Activated CD8-positive, alpha-beta memory T cell treated with anti-CD3 and anti-CD28 coated beads for 48 hours (primary cell): ENCODE measurements around the gene IFT22.
"Not testable (repeated sequence)": the region's sequence is repeated elsewhere in the genome, so short reads cannot be mapped to it uniquely, and the experiment has no call there.

Experiments
- DNase-seq, 3 experiments: peaks; one replicate each; pipeline ENCODE4 v3.0.0-alpha.2; 2020; ENCODE audit warnings: low read depth in 2 of 3, low spot score in 2 of 3

The IFT22 gene

DNA sequence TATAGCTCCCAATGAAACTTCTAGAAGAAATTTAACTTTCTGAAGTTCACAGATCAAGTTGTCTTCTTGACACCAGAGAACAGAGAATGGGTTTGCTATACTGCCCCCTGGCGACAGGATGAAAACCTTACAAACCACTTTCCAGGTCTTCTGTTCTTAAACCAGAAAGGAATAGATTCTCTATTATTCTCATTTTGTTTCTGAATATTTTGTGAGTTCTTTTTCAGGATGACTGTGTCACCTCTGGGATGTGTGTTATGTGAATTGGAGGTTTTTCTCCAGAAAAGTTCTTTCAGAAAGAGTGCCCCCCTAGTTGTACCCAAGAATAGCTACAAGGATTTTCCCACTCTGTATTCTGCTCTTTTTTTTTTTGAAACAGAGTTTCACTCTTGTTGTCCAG lies 6.3 kb downstream of the IFT22 start:
- DNase-seq, result peak in 2 of 3 experiments; percentile 9 to 30

DNA sequence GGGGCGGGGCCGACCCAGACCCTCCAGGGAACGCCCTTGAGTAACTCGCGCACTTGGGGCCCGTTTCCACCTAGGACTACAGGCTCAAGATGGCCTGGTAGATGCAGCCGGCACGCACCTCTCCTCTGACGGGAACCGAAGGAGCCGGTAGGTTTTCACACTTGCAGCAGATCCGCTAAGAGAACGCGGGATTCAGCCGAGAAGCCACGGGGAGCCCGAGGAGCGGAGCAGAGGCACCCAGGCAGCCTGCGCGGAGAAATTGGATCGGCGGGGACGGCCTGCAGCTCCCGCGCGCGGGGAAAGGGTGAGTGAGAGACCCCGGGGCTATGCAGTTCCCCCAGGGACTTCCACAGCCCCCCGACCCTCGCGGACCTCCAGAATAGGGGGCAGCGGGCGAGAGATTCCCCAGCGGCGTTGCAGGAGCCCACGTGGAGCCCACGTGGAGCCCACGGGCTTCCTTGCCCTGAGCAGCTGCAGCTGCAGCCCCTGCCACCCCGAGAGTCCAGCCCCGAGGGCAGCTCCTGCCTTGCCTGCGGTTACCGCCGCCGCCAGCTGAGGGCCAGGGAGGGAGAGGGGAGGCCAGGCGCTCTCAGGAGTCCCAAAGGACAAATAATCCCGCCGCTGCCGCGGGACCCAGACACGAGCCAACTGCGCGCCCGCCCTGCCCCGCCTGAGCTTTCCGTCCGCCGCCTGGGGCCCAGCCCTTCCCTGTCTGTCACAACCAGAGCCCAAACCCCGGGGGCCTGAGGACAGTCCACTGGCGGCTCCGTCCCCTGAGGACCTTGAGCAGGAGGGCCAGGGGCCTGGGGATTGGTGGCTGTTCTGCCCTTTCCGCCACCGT lies 13.1 kb downstream of the IFT22 start:
- DNase-seq, result peak in 1 of 3 experiments; percentile 31

GRCh38 chr7:101306307-101306706 lies 15.3 kb downstream of the IFT22 start:
- no peak for DNase-seq

DNA sequence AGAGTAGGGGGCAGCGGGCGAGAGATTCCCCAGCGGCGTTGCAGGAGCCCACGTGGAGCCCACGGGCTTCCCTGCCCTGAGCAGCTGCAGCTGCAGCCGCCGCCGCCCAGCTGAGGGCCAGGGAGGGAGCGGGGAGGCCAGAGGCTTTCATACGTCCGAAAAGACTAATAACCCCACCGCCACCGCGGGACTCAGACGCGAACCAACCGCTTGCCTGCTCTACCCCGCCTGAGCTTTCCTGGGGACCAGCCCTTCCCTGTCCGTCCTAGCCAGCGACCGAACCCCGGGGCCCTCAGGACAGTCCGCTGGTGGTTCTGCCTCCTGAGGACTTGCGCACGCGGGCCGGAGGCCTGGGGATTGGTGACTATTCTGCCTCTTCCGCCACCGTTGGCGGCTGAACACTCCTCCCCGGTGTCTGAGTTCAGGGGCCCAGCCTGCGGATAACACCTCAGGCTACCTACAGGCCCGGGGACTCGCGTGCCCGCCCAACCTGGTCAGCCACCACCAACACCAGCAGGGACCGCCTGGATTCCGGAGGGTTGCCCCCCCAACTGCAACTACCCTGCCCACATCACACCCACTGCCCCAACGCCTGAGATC lies 18.4 kb downstream of the IFT22 start:
- no peak for DNase-seq

DNA sequence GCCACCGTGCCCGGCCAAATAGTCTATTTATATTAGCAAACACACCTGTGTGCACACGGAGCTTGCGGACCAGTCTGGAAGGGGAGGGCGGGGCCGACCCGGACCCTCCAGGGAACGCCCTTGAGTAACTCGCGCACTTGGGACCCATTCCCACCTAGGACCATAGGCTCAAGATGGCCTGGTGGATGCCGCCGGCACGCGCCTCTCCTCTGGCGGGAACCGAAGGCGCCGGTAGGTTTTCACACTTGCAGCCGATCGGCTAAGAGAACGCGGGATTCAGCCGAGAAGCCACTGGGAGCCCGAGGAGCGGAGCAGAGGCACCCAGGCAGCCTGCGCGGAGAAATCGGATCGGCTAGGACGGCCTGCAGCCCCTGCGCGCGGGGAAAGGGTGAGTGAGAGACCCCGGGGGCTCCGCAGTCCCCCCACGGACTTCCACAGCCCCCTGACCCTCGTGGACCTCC lies 18.9 kb downstream of the IFT22 start:
- no peak for DNase-seq

DNA sequence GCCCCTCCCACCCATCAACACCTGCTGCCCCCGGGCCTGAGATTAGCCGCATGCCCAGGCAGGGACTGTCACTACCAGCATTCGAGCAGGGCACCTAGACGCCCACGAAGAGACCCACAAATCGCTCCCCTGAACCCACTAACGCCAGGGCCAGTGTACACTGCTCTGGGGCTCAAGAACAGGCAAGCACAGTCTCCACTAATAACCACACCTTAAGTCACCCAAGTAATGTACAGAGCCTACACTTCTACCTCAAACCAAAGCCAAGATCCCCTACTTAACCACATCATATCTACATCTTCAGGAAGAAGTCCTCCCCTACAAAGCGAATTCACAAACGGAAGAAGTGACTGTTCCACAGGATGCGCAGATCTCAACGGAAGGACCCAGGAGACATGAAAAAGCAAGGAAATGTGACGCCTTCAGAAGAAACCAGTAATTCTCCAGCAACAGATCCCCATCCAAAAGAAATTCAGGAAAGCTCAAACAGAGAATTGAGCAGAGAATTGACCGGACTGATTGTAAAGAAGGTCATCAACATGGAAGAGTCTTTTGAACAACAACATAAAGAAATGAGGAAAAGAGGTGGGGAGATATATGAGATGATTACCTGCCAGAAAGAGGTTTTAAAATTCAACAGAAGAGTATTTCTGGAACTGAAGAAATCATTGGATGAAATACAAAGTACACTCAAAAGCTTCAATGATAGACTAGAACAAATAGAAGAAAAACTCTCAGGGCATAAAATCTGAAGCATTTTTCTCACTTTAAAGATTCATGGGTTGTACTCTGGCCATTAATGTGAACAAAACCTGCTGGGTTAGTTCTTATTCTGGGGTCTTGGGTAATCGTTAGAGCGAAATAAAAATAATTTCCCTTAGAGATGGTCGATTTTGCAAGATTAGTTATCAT lies 20.9 kb downstream of the IFT22 start:
- no peak for DNase-seq

DNA sequence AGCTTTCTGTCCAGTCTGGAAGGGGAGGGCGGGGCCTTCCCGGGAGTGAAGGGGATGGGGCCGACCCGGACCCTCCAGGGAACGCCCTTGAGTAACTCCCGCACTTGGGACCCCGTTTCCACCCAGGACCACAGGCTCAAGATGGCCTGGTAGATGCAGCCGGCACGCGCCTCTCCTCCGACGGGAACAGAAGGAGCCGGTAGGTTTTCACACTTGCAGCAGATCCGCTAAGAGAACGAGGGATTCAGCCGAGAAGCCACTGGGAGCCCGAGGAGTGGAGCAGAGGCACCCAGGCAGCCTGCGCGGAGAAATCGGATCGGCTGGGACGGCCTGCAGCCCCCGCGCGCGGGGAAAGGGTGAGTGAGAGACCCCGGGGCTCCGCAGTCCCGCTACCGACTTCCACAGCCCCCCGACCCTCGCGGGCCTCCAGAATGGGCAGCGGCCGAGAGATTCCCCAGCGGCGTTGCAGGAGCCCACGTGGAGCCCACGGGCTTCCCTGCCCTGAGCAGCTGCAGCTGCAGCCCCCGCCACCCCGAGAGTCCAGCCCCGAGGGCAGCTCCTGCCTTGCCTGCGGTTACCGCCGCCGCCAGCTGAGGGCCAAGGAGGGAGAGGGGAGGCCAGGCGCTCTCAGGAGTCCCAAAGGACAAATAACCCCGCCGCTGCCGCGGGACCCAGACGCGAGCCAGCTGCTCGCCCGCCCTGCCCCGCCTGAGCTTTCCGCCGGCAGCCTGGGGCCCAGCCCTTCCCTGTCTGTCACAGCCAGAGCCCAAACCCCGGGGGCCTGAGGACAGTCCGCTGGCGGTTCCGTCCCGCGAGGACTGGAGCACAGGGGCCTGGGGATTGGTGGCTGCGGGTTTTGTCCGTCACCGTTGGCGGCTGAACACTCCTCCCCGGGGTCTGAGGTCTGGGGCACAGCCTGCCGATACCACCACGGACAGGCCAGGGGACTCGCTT lies 21.8 kb downstream of the IFT22 start:
- no peak for DNase-seq

- no peak for DNase-seq
These were observed 26.8 kb downstream of the IFT22 start for GRCh38 chr7:101294832-101295121.

DNA sequence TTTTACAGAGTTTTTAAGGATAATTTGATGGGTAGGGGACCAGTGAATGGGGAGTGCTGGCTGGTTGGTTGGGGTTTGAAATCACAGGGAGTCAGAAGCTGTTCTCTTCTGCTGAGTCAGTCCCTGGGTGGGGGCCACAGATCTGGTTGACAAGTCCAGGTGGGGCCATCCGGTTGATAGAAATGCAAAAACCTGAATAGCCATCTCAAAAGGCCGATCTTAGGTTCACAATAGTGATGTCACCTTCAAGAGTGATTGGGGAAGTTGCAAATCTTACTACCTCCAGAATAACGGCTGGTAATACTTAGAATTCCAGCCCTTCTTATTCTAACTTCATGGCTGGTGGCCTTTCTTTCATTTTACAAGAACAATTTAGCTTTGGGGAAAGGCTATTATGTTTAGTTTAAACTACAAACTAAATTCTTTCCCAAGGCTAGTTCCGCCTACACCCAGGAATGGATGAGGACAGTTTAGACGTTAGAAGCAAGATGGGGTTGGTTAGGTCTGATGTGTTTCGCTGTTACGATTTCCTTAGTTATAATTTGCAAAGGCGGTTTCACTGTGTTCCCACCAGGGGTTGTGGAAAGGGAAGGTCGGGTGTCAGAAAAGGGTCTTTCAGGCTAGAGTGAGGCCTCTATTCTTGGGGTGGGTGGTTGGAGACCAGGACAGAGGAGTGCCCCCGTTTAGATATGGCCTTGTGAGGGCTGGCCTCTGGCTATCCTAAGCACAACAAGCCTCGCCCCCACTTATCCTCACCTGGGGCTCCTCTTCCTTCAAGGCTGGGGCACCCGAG lies 27.4 kb downstream of the IFT22 start:
- DNase-seq, result no peak

DNA sequence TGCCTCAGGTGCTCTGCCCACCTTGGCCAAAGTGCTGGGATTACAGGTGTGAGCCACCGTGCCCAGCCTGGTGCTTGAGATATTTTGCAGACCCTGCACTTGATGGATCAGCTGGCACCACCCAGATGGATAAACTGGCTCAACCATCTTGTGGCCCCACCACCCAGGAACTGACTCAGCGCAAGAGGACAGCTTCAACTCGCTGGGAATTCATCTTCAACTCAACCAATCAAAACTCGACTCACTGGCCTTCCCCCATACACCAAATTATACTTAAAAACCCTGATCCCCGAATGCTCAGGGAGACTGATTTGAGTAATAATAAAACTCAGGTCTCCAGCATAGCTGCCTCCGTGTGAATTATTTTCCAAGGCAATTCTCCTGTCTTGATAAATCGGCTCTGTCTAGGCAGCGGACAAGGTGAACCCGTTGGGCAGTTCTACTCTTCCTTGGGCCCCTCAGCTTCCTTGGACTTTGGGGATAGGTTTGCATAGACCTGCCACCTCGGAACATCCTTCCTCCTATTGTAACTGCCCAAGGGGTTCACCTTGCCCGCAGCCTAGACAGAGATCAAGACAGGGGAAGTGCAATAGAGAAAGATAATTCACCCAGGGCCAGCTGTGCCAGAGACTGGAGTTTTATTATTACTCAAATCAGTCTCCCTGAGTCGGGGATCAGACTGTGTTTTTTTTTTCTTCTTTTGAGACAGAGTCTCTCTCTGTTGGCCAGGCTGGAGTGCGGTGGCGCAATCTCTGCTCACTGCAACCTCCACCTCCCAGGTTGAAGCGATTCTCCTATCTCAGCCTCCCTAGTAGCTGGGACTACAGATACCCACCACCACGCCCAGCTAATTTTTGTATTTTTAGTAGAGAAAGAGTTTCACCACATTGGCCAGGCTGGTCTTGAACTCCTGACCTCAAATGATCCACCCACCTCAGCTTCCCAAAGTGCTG lies 28.3 kb downstream of the IFT22 start:
- DNase-seq, result not testable (repeated sequence)

DNA sequence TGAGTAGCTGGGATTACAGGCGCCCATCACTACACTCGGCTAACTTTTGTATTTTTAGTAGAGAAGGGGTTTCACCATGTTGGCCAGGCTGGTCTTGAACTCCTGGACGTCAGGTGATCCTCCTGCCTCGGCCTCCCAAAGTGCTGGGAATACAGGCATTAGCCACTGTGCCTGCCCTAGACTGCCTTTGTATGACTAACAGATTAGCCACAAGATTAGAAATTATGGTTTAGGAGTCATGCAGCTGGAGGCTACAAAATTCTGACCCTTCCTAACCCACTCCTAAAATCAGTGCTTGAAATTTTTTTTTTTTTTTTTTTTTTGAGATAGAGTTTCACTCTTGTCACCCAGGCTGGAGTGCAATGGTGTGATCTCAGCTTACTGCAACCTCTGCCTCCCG lies 29.0 kb downstream of the IFT22 start:
- DNase-seq, result not testable (repeated sequence)

DNA sequence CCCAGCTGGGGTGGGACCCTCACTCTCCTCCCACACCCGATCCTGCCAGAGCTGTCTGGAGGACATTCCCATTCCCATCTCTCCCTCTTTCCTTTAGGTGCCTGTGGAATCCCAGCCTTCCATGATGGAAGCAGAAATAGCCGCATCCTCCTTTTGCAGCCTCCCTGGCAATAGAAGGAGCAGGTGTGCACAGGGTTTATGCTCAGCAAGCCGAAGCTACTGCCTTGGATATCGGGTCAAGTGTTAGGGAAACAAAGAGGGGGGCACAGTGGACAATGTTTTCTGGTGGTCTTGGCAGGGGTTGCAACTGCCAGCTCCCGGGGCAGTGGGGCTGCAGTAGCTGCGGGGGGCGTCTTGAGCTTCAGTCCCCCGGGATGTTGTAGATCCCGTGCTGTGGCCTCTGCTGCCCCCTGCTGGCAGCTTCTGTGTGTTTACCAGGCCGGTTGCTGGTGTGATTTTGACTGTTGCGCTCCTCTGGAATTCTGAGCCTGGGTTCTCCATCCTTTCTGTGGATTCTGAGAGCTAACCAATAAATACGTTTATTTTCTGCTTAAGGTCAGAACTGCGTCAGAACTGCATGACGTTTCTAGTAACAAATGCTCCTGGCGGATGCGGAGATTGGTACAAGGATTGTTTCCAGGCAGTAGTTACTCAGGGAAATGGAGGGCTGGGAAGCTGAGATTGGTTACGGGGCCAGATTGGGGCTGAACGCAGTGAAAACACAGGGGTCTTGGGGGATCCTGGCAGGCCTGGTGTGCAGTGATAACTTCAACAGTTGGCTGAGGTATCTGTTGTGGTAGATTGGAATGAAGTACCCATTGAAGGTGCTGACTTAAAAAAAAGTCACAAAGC lies 31.2 kb downstream of the IFT22 start:
- DNase-seq, result peak in 1 of 3 experiments; percentile 41

GRCh38 chr7:101289687-101290086 lies 31.9 kb downstream of the IFT22 start:
- not testable (repeated sequence) for DNase-seq

- DNase-seq, result no peak
These were observed 33.2 kb downstream of the IFT22 start for GRCh38 chr7:101288439-101288838.

- no peak for DNase-seq
These were observed 34.6 kb downstream of the IFT22 start for GRCh38 chr7:101287032-101287431.

DNA sequence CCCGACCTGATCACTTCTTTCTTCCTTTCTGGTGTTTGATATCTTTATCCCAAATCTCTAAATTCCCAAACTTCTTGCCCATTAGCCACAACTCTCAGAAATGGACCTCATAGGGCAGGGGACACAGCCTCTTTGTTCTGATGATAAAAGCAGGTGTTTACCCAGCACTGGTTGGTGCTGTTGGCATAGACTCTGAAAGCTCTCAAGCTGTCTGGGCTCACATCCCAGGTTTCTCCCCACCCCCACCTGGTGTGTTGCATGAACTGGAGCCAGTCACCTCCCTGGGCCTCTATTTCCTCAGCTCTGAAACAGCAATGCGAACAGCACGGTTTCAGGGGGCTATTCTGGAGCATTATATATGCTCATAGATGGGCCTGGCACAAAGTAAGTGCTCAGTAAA lies 35.7 kb downstream of the IFT22 start:
- not testable (repeated sequence) for DNase-seq

DNA sequence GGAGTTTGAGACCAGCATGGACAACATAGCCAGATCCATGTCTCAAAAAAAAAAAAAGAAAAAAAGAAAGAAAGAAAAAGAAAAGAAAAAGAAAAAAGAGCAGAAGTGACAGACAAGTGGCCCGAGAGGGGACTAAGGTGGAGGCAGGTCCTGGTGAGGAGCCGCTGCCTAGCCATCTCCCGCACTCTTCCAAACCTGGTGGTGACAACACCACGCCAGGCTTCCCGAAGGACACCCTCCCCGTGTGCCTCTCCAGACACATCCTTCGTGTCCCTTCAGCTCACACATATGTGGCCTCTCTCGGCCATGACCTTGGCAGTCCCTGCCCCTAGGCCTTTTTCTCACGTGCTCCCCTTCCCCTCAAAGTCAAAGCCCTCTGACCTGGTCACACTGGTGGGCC lies 36.4 kb downstream of the IFT22 start:
- no peak for DNase-seq

- DNase-seq, result not testable (repeated sequence)
These were observed 40.7 kb downstream of the IFT22 start for GRCh38 chr7:101280912-101281311.
